ENCODE data around the gene VWCE.
"Not testable (repeated sequence)": the region's sequence is repeated elsewhere in the genome, so short reads cannot be mapped to it uniquely, and the experiment has no call there.

The VWCE gene

GRCh38 chr11:61211327-61211952 lies 83.7 kb downstream of the VWCE start:
- not testable (repeated sequence) for DNase-seq (ENCODE audit: low read depth in 2 of 2)

DNA sequence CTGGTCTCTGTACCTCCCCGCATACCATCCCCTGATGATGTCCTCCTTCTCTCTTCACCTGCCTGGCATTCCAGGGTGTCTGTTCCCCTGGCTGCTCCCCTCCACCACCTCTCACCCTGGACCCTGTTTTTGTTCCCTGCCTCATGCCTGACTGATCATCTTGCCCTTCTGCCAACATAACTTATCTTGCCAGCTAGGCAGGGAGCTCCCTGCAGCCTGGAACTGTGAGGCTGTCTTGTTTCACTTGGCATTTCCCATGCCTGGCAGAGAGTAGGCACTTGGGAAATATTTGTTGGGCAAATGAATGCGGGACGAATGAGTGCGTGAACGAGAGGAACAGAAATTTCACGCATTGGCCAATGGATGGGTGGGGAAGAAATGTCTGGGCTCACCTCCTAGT lies 84.5 kb downstream of the VWCE start:
- not testable (repeated sequence) for DNase-seq (ENCODE audit: low read depth in 2 of 2)
